ENCODE results near the gene BEND6. TPM values are rescaled to one million over a fixed set of nuclear protein-coding genes. Genes with fewer than 3 reads are reported as not detected.

The BEND6 gene, protein sequence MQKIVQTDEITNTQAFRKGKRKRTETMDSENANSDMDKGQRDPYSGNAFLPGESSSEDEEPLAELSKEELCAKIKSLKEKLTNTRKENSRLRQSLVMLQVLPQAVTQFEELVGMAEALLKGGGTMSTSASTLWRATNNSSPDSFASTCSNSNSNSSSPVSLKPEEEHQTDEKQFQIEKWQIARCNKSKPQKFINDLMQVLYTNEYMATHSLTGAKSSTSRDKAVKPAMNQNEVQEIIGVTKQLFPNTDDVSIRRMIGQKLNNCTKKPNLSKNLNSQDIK
- 1.5 TPM for total RNA-seq
- long read RNA-seq, partial matches to known transcripts: 0 of 5 reads
- long read RNA-seq, other reads (novel, unspliced or antisense): 1 of 5 reads

DNA sequence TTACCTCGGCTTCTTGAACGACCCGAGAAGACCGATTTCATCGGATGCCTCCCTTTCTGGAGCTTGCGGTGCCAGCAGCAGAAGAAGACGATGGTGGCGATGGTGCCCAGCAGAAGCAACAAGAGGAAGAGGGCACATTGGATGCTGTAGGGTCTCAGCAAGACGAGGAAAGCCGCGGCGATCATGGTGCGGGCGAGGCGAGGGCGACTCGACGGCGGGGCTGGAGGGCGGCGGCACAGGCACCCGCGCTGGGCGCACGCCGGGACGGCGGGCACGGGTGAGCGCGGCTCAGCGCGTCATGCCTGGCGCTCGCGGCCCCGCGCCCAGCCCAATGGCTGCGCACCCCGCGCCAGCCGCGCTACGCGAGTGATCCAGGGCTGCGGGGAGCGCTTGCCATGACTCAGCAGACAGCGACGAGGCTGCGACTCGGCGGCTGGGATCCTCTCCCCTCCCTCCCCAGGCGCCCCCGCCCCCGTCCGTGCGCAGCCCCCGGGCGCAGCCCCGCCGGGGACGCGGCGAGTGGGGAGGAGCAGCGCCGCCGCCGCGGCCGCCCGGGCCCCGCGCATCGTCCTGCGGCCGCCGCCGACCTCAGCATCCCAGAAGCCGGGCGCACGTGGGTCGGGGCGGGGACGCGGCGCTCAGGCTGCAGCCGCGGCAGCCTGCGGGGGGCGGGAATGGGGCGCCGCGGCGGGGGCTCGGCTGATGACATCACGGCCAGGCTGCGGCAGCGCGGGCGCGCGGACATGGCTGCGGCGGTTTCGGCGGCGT is at the start of gene BEND6:
Gene BEND6 (plus strand): TSS at position 705 of the 768 bp plus-strand sequence. CDS start 26,704 bp downstream, outside the sequence.
- intact Hi-C loops (cut with DNase I): loop anchor here (2.0 to 10.0 kb wide), 3 partner anchors 42 to 362 kb away; partner anchors contain the start of genes BAG2 and PRIM2
- DNase-seq (ENCODE audit: low spot score): no peak

DNA sequence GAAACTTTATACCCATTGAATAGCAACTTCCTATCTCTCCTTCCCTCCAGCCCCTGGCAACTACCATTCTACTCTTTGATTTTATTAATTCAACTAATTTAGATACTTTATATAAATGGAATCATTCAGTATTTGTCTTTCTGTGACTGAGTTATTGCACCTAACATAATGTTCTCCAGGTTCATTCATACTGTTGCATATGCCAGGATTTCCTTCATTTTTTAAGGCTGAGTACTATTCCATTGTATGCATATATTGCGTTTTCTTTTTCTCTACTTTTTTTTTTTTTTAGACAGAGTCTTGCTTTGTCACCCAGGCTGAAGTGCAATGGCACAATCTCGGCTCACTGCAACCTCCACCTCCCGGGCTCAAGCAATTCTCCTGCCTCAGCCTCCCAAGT is 49.5 kb upstream of the BEND6 start:
- intact Hi-C loops (cut with DNase I): loop anchor here (5.0 kb wide), 1 partner anchor 117 kb away; no protein-coding TSS in a partner anchor
- no peak for DNase-seq (ENCODE audit: low spot score)

DNA sequence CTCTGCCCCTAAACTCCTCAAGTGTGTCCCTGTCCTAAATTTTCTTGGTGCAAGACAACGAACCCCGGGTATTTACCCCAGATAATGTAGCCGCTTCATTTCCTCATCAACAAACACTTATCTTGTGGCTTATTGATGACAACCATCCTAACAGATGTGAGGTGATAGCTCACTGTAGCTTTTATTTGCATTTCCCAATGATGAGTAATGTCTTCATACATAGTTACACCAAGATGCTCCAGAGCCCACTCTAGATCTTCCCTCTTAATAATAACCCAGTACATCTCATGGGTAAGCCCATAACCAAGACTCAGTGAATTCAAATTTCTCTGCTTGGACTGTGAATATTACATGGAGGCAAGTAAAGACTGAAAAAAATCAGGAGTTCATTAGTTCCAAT is 48.2 kb upstream of the BEND6 start:
- DNase-seq (ENCODE audit: low spot score): no peak
- intact Hi-C loops (cut with DNase I): loop anchor here (5.0 kb wide), 1 partner anchor 116 kb away; no protein-coding TSS in a partner anchor

DNA sequence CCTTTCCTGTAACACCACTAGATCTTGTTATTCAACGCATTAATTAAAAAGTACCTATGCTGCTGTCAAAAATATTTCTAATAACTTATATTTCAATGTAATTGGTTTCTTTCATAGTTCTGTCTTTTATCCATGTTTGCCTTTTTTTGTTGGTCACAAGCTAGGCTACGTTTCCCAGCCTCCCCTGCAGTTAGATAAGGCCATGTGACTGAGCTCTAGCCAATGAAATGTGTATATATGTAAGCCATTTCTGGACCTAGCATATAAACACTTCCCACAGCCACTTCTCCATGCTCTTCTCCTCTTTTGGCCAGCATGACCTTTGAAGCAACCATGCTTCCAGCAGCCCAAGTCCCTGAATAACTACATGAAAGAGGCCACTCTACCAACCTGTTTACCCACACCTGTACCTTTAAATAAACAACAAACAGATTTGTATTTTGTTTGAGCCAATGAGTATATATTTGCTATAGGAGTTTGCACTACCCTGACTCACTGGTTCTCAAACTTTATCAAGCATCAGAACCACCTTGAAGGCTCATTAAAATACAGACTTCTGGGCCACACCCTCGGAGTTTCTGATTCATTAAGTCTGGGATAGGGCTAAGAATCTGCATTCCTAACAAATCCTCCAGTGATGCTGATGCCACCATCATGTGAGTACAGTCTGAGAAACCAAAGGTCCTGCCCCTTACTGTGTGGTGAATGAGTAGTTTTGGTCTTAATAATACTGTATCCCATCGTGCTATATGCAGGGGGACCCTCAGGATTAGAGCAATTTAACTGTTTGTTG is 45.6 kb upstream of the BEND6 start:
- intact Hi-C loops (cut with DNase I): loop anchor here (5.0 kb wide), 1 partner anchor 113 kb away; no protein-coding TSS in a partner anchor

DNA sequence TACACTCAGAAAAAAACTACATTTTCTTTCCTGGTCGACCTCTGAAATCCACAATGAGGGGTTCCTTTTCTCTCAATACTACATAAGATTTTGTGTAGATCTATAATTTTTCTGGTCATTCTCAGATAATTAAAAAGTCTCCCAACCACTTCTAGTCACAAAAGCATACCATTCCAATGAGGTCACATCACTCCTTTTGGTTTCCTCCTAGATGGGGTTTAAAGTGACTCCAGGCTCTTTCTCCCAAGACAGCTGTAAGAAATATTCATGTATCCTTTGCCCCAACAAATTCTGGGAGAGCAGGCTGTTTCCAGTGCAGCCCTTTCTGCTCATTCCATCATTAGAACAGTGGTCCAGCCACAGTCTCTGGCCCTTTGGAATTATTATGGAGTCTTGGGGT is 43.1 kb upstream of the BEND6 start:
- intact Hi-C loops (cut with DNase I): loop anchor here (5.0 kb wide), 1 partner anchor 45 kb away; the partner anchor contains the start of gene BEND6
- DNase-seq (ENCODE audit: low spot score): no peak

More for the DNA sequence above, 45.6 kb upstream of the BEND6 start:
- no peak for DNase-seq (ENCODE audit: low spot score)

DNA sequence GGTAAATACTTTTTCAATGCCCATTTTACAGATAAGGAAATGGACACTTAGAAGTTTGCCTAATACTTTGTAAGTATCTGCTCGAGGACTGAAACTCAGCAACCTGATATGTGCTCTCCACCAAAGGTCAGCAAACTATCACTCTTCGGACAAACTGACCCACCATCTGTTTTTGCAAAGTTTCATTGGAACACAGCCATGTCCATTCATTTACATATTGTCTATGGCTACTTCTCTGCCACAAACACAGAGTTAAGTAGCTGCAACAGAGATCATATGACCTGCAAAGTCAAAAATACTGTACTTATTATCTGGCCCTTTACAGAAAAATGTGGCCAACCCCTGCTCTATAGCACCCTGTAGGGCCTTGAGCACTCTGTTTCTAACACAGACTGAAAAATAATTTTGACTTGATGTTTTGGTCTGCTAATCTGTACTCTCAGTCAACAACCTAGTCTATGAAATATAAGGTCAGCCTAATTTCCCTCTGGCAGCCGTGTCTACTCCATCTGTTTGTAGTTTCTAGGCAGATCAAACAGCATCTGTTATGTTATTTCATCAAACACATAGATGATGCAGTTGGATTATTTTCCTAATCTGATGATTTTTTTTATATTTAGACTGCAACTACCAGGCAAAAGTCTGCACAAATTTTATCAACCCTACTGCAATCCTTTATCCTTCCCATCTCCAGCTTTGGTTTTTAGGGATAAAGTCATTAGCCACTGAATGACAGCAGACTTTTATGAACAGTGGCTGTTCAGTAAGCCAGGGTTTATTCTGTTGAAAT is 41.4 kb upstream of the BEND6 start:
- DNase-seq (ENCODE audit: low spot score): no peak
- intact Hi-C loops (cut with DNase I): loop anchor here (5.0 kb wide), 1 partner anchor 44 kb away; the partner anchor contains the start of gene BEND6

DNA sequence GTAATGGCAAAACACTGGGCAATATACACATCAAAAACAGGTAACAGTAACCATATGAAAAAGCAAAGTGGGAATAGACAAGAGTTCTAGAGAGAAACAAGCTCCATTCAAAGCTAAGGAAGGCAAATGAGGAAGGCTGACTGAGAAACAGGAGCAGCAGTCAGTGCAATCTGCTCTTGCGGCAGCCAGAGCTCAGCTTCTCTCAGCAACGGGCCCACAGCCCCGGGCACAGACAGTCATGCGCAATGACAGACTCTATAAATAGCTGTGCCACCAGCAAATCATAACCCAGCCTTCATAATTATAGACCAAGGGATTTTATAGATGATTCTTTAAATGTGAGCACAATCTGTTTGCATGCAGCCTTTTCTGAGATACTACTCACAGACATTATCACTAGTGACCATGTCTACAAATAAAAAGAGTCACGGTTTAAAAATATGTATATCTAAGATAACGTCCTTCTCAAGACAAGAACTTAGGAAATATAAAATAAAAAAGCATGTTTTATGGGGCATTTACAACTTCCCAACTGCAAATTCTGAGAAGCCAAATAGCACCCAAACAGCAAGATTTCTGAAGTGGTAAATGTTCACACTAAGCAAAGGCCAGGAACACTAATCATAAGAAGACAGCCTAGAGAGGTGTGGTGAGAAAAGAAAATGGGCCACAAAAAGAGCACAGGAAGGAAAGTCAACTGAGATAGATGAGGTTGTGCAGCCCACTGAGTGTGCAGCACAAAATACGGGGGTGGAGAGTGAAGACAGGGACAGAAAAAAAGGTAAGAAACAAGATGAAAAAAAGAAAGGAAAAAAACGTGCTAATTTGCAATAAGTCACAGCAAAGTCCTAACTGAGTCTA is 39.9 kb upstream of the BEND6 start:
- intact Hi-C loops (cut with DNase I): loop anchor here (5.0 kb wide), 1 partner anchor 42 kb away; the partner anchor contains the start of gene BEND6
- no peak for DNase-seq (ENCODE audit: low spot score)

DNA sequence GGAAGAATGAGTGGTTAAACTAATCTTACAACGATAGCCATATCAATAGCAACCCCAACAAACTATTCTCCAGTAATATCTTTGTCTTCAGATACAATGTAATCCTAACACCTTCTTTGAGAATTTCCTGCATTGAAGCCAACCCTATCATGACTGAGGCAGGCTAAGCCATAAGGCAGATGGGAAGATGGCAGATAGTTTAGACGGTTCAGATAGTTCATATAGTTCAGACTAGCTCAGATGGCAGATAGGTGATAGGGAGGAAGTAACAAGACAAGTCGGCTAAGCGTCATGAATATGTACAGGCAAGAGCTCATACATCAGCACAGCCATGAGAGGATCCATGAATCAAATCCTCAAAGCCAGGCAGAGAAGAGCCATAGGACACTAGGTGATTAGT is 39.1 kb upstream of the BEND6 start:
- no peak for DNase-seq (ENCODE audit: low spot score)
- intact Hi-C loops (cut with DNase I): no loop called here

DNA sequence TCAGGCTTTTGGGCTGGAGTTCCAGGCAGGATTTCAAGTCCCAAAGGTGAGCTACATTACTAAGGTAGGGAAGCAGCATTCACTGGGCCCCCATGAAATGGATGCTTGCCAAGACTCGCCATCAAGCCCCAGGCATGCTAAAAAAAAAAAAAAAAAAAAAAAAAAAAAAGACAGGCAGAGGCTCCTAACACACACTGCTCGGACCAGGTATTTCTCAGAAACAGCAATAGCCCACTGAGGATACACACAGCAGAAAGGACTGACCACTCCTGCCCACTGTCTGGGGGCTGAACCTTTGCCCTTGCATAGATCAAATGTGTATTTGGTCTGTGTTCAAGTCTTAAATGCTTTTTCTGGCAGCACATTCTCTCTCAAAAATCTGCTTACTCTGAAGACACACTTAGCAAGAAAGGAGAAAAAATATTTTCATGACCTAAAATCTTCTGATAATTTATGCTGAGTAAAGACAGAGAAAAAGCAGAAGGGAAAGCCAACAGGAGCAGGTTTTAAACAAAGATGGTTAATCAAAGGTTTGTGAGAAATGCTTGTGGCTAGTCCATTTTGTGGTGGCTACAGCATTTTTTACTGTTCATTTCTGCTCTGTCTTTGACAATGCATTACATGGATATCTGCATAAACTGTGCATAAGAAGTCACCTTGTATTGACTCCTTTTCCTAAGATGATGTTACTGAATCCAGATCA is 37.9 kb upstream of the BEND6 start:
- intact Hi-C loops (cut with DNase I): no loop called here
- no peak for DNase-seq (ENCODE audit: low spot score)

DNA sequence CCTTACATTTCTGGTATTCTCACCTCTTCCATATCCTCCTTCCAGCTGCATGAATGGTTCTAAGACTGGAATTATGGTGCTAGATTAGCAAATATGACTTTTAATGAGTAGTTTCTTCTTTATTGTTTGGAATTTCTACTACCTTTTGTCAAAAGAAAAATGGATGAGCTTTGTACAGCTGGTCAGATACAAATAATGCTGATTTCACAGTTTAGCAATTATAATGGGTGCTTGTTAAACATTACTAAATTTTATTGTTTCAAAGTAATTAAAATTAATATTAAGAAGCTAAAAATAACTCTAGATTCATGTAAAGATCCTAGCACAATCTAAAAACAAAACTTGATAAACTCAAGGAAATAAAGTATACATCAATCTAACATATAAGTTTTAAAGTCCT is 32.3 kb upstream of the BEND6 start:
- intact Hi-C loops (cut with DNase I): no loop called here
- no peak for DNase-seq (ENCODE audit: low spot score)

DNA sequence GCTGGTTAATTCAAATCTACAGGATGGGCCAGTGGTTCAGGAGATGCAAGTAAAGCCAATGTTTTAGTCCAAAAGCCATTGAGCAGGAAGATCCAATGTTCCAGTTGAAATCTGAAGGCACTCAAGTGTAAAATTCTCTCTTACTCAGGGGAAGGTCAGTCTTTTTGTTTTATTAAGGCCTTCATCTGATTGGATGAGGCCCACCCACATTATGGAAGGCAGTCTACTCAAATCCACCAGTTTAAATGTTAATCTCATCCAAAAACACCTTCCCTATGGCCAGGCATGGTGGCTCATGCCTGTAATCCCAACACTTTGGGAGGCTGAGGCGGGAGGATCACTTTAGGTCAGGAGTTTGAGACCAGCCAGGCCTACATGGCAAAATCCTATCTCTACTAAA is 31.3 kb upstream of the BEND6 start:
- DNase-seq (ENCODE audit: low spot score): no peak
- intact Hi-C loops (cut with DNase I): no loop called here

DNA sequence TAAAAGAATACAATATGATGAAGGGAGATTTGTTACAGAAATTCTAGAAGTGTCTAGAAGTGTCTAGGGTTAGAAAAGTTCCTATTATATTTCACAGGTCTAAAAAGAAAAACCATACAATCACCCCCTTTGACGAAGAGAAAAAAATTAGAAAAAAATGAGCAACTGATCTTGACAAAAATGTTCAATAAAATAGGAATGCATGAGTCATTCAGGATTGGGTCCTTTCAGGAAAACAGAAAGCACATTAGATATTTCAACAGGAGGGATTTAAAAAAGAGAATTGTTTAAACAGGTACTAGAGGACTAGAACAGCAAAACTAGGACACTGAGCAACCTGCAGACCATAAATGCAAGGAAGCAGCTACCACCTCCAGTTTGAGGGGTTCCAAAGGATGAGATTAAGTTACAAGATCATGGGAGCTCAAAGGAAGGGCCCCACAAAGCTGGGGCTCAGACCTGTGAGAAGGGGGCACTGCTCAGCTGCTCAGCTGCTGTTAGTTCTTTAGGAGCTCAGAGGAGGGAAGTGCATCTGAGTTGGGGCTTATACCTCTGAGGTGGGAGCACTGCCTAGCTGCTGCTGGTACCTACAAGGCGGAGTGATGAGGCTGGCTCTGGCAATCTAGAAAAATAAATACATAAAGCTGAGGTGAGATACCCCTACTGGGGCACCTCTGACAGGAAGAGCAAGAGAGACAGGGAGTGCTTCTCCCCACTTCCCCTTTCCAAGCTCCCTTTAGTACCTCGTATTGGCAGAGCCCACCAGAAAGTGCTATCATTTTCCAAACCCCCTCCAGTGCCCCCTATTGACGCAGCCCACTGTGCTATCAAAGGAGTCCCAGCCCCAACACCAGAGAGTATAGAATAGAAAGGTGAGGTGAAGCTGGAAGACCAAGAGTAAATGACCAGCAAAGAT is 27.1 kb upstream of the BEND6 start:
- DNase-seq (ENCODE audit: low spot score): no peak
- intact Hi-C loops (cut with DNase I): no loop called here

DNA sequence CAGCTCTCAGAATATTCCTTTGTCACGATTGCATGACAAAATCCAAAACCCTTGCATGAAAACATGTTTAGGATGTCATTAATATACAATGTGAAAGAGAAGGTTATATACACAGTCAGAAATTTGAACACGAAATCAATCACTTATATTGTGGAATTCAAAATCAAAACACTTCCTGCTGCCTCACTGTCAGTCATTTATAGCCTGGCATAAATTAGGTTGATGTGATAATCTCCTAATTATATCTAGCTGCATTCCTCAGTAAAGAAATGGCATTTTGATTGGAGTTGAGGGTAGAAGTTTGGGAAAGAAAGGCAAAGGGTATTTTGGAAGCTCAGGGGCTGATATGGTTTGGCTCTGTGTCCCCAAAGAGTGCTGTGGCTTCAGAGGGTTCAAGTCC is 24.1 kb upstream of the BEND6 start:
- no peak for DNase-seq (ENCODE audit: low spot score)
- intact Hi-C loops (cut with DNase I): no loop called here

DNA sequence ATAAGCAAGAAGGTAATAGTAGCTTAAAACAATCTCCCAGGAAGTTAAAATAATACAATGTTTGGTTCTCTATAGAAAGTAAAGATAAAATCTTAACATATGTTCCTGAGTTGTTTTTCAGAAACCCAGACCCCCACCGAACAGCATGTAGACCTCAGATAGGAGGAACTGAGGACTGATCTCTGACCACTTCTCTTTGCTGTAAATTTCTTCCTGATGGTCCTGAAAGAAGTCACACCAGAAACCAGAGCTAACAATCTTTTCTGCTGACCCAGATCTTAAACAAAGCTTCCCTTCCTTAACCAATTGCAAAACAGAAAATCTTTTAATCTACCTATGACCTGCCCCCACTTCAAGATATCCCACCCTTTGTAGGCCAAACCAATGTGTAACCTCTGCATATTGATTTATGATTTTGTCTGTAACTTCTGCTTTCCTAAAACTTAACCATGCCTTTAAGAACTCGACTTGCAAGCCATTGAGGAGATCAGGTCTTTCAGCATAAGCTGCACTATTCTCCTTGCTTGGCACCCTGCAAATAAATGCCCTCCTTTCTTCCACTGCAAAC is 21.9 kb upstream of the BEND6 start:
- intact Hi-C loops (cut with DNase I): no loop called here

DNA sequence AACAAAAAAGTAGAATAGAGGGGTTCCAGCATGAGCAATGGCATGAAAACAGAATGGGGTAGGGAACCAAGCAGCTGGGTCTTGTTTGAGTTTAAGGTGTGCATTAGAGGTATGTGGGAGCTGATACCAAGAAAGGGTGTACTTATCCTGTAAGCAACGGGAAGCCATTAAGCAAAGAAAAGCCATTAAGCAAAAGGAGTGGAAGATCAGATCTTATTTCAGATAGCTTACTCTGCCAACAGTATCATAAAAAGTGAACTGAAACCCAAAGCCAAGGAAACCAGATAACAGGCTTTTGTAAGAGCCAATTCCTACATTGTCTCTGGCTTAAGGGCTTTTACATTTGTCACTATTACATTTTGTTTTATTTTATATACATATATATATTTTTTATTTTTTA is 21.3 kb upstream of the BEND6 start:
- intact Hi-C loops (cut with DNase I): no loop called here
- DNase-seq (ENCODE audit: low spot score): no peak

More for the DNA sequence above, 21.9 kb upstream of the BEND6 start:
- no peak for DNase-seq (ENCODE audit: low spot score)

DNA sequence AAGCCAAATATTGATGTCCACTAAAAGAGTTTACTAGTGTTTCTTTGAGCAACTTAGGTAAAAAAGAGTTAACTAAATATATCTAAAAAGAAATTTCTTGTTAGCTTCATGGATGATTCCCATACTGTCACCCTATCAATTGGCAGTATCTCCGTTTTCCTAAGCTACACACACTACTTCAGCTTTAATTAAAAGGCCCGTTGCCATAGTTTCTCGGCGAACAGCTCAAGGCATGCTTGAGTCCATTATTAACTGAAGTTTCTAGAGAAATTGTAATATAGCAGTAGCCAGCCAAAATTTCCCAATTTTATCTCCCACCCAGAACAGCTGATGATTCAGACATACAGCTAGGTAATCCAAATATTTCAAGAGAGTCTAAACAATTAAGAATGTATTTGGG is 20.0 kb upstream of the BEND6 start:
- intact Hi-C loops (cut with DNase I): no loop called here
- DNase-seq (ENCODE audit: low spot score): no peak
